GM23338 (cell line): ENCODE results near the gene EIF2D. TPM values are rescaled to one million over a fixed set of nuclear protein-coding genes. Genes with fewer than 3 reads are reported as not detected.

Source experiments
- ATAC-seq: fragments of 200-7000 bp; cut with Tn5 transposase; 3 replicates; pipeline ENCODE4 v1.9.1; 2020
- DNase-seq: peaks from one replicate; pipeline ENCODE4 v3.0.0-alpha.2; 2015; ENCODE audit warnings: low spot score
- H2AFZ ChIP-seq: fragments of 200-600 bp; sonication (generic); 2 replicates; pipeline ENCODE4 v1.8.0; 2016; ENCODE audit warnings: antibody characterized with exemption, mild to moderate bottlenecking, moderate library complexity
- H3F3A ChIP-seq: fragments of 200-600 bp; sonication (generic); replicated peaks from 2 replicates; pipeline ENCODE4 v1.8.0; 2017; ENCODE audit warnings: antibody characterized with exemption, mixed run types, low read depth
- H3K27ac ChIP-seq: fragments of 200-600 bp; sonication (generic); 2 replicates; pipeline ENCODE4 v1.6.1; 2016; ENCODE audit warnings: low read depth
- H3K27me3 ChIP-seq: fragments of 200-600 bp; sonication (generic); 2 replicates; pipeline ENCODE4 v1.8.0; 2016; ENCODE audit warnings: mild to moderate bottlenecking, mixed run types, moderate library complexity; ENCODE audit not compliant: insufficient read depth
- H3K36me3 ChIP-seq: fragments of 200-600 bp; sonication (generic); 2 replicates; pipeline ENCODE4 v1.8.0; 2016; ENCODE audit warnings: mild to moderate bottlenecking; ENCODE audit not compliant: insufficient read depth
- H3K4me1 ChIP-seq: fragments of 200-600 bp; sonication (generic); 2 replicates; pipeline ENCODE4 v1.8.0; 2016; ENCODE audit warnings: mild to moderate bottlenecking, moderate library complexity; ENCODE audit not compliant: insufficient read depth
- H3K4me2 ChIP-seq: fragments of 200-600 bp; sonication (generic); 2 replicates; pipeline ENCODE4 v1.7.1; 2017; ENCODE audit warnings: mixed run types
- H3K4me3 ChIP-seq: fragments of 200-600 bp; sonication (generic); 2 replicates; pipeline ENCODE4 v1.6.1; 2016; ENCODE audit warnings: mixed run types
- H3K79me2 ChIP-seq: fragments of 200-600 bp; sonication (generic); replicated peaks from 2 replicates; pipeline ENCODE4 v1.8.0; 2017; ENCODE audit warnings: mild to moderate bottlenecking; ENCODE audit not compliant: insufficient read depth
- H3K9me2 ChIP-seq: fragments of 200-600 bp; sonication (generic); 2 replicates; pipeline ENCODE4 v1.8.0; 2017; ENCODE audit not compliant: insufficient read depth
- H4K20me1 ChIP-seq: fragments of 200-600 bp; sonication (generic); replicated peaks from 2 replicates; pipeline ENCODE4 v1.8.0; 2017; ENCODE audit warnings: mild to moderate bottlenecking; ENCODE audit not compliant: insufficient read depth
- H3K27ac Mint-ChIP-seq: 2 replicates; pipeline ENCODE4 v1.8.0; 2020; ENCODE audit warnings: inconsistent platforms, mild to moderate bottlenecking, moderate library complexity, mixed read lengths
- H3K27me3 Mint-ChIP-seq: 3 replicates; pipeline ENCODE4 v1.8.0; 2022; ENCODE audit warnings: low read depth, mild to moderate bottlenecking, moderate library complexity, mixed read lengths, inconsistent platforms; ENCODE audit not compliant: insufficient read depth, poor library complexity
- H3K36me3 Mint-ChIP-seq: 3 replicates; pipeline ENCODE4 v1.8.0; 2021; ENCODE audit warnings: low read depth, mild to moderate bottlenecking, inconsistent platforms, moderate library complexity, mixed read lengths
- H3K4me1 Mint-ChIP-seq: 3 replicates; pipeline ENCODE4 v1.8.0; 2020; ENCODE audit warnings: mild to moderate bottlenecking, inconsistent platforms, mixed read lengths
- H3K4me3 Mint-ChIP-seq: 3 replicates; pipeline ENCODE4 v1.8.0; 2021; ENCODE audit warnings: moderate library complexity, mild to moderate bottlenecking, inconsistent platforms, mixed read lengths
- H3K9me3 Mint-ChIP-seq: 3 replicates; pipeline ENCODE4 v1.8.0; 2020; ENCODE audit warnings: moderate library complexity, mild to moderate bottlenecking, inconsistent platforms, mixed read lengths
- CREB1 ChIP-seq: fragments of 250-450 bp; sonication (Bioruptor Pico); IDR thresholded peaks from 2 replicates; pipeline ENCODE4 v1.5.0; 2020; ENCODE audit warnings: low read depth, mild to moderate bottlenecking, moderate library complexity
- CTCF ChIP-seq, 2 experiments: fragments of 200-600 bp in 1 of 2; sonication (generic) in 1 of 2; conservative IDR thresholded peaks; 2 replicates each; pipeline versions ENCODE4 v1.5.1 to v1.6.1; 2016 to 2017; ENCODE audit warnings: antibody characterized with exemption in 2 of 2, low read depth in 2 of 2, mild to moderate bottlenecking in 2 of 2, moderate library complexity in 1 of 2
- ETS1 ChIP-seq: IDR thresholded peaks from 2 replicates; pipeline ENCODE4 v1.6.1; 2016; ENCODE audit warnings: antibody characterized with exemption
- EZH2 ChIP-seq: fragments of 200-600 bp; sonication (generic); IDR thresholded peaks from one replicate; pipeline ENCODE4 v1.8.0; 2017; ENCODE audit warnings: antibody characterized with exemption, mild to moderate bottlenecking, low read depth; ENCODE audit not compliant: unreplicated experiment
- EZH2phosphoT487 ChIP-seq: fragments of 200-600 bp; sonication (generic); IDR thresholded peaks from one replicate; pipeline ENCODE4 v1.8.1; 2018; ENCODE audit warnings: antibody characterized with exemption; ENCODE audit not compliant: unreplicated experiment
- JUNB ChIP-seq: IDR thresholded peaks from one replicate; pipeline ENCODE4 v1.6.1; 2016; ENCODE audit warnings: antibody characterized with exemption; ENCODE audit not compliant: unreplicated experiment
- NANOG ChIP-seq: IDR thresholded peaks from 2 replicates; pipeline ENCODE4 v1.6.1; 2016; ENCODE audit warnings: antibody characterized with exemption, borderline replicate concordance
- POLR2AphosphoS5 ChIP-seq: IDR thresholded peaks from 2 replicates; pipeline ENCODE4 v1.6.1; 2016; ENCODE audit warnings: antibody characterized with exemption, low read depth
- REST ChIP-seq: IDR thresholded peaks from one replicate; pipeline ENCODE4 v1.6.1; 2018; ENCODE audit warnings: antibody characterized with exemption; ENCODE audit not compliant: unreplicated experiment
- STAT1 ChIP-seq: IDR thresholded peaks from one replicate; pipeline ENCODE4 v1.6.1; 2016; ENCODE audit warnings: antibody characterized with exemption; ENCODE audit not compliant: unreplicated experiment
- ZNF114 ChIP-seq: fragments of 250-450 bp; sonication (Bioruptor Pico); IDR thresholded peaks from 2 replicates; pipeline ENCODE4 v1.5.0; 2020; ENCODE audit warnings: mild to moderate bottlenecking, moderate library complexity
- ZNF331 ChIP-seq: fragments of 250-450 bp; sonication (Bioruptor Pico); IDR thresholded peaks from 2 replicates; pipeline ENCODE4 v1.5.0; 2020; ENCODE audit warnings: low read depth, mild to moderate bottlenecking, moderate library complexity
- ZNF462 ChIP-seq: fragments of 250-450 bp; sonication (Bioruptor Pico); IDR thresholded peaks from 2 replicates; pipeline ENCODE4 v1.5.0; 2020; ENCODE audit warnings: mild to moderate bottlenecking, moderate library complexity
- polyA plus RNA-seq: library from polyadenylated mRNA; unstranded; fragments of >200 nt; fragmentation: Nextera tagmentation; extraction: Ambion mirVana; gene quantifications from 2 replicates; pipeline ENCODE4 v1.2.1, GENCODE V29; 2016
- total RNA-seq: library from RNA; depleted of rRNA; stranded (reverse); fragments of >200 nt; shearing (Covaris generic); gene quantifications from 2 replicates; pipeline ENCODE4 v1.2.3, GENCODE V29; 2014

EIF2D gene
- total and polyA plus RNA-seq, 2 experiments from 2014 or later = 25.1 to 34.8 TPM

- Histone ChIP-seq H4K20me1 (peaks cover 8% of the 10 kb centered on the region; the same call in 1 of the 2 replicates), H3K27me3 (no peaks in the 10 kb centered on the region), H3K36me3 (peaks cover 13% of the 10 kb centered on the region), H3K4me1 (no peaks in the 10 kb centered on the region), H2AFZ (no peak overlapping the region), H3K27ac (no peak overlapping the region), H3K4me2 (no peak overlapping the region), H3F3A (no peaks in the 10 kb centered on the region), H3K4me3 (no peak overlapping the region), H3K79me2 (no peaks in the 10 kb centered on the region), H3K9me2 (no peaks in the 10 kb centered on the region)
- no peaks in the 10 kb centered on the region for H3K4me1 Mint-ChIP-seq
- no peaks in the 10 kb centered on the region for H3K9me3 Mint-ChIP-seq
- no peak for DNase-seq
- H3K27me3 Mint-ChIP-seq = peaks cover 2% of the 10 kb centered on the region
- no peak for ATAC-seq
- H3K36me3 Mint-ChIP-seq = peaks cover 47% of the 10 kb centered on the region
- TF ChIP-seq EZH2 (no peak), CREB1 (CRISPR knock-in tag) (no peak), EZH2phosphoT487 (no peak), STAT1 (no peak), JUNB (no peak), REST (no peak), NANOG (no peak), ZNF114 (CRISPR knock-in tag) (no peak), POLR2AphosphoS5 (no peak), ZNF331 (no peak), ETS1 (no peak), ZNF462 (CRISPR knock-in tag) (no peak), CTCF (conservative IDR thresholded peaks at IDR 0.05; ENCODE audit: low read depth in 2 of 2) (no peak)
- no peak overlapping the region for H3K4me3 Mint-ChIP-seq
- no peak overlapping the region for H3K27ac Mint-ChIP-seq
These were observed 18.8 kb downstream of the EIF2D start for GRCh38 chr1:206593351-206593925.
